ENCODE data around the gene CADM2. TPM values are rescaled to one million over a fixed set of nuclear protein-coding genes. Genes with fewer than 3 reads are reported as not detected.

CADM2 gene
- total RNA-seq, 1 experiment from 2014 or later: not detected

DNA sequence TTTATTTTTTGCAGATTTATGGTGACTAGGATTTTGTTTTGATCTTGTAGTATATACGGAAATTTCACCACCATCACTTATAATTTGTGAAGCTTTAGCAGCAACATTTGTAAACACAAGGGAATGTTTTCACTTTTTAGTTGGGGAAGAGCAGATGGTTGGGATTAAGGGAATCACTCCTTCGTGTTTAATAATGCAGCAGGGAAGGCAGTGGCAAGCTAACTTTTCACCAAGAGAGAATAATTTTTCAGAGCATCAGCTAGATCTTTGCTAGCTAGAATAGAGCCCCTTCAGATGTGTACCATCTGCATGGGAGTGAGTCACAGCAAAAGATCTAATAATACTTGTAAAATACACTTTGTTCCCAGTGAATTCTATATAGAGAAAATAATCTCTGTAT is 632.7 kb downstream of the CADM2 start:
- Histone ChIP-seq H4K20me1 (ENCODE audit: insufficient read depth) (no peaks in the 10 kb centered on the region; the same call in 1 of the 2 replicates), H3K4me3 (replicated peaks in 1 of 2; ENCODE audit: low read depth in 1 of 2, low read length in 2 of 2) (no peak overlapping the region), H3K4me2 (ENCODE audit: low read length) (no peak overlapping the region), H3K9ac (ENCODE audit: low read length) (no peak overlapping the region), H3K79me2 (ENCODE audit: insufficient read depth, low read length) (no peaks in the 10 kb centered on the region), H2AFZ (ENCODE audit: low read depth, low read length, poor library complexity, severe bottlenecking) (no peak overlapping the region), H3K9me2 (ENCODE audit: insufficient read depth) (no peaks in the 10 kb centered on the region), H3K36me3 (ENCODE audit: control insufficient read depth in 1 of 2, insufficient read depth in 2 of 2, low read length in 2 of 2) (no peaks in the 10 kb centered on the region), H3K9me3 (ENCODE audit: control insufficient read depth in 1 of 2, insufficient read depth in 1 of 2, low read depth in 1 of 2, low read length in 2 of 2) (peaks cover 13 to 17% of the 10 kb centered on the region in 2 experiments; a peak in 2 of 4 replicates), H3K27ac (ENCODE audit: low read depth, low read length) (no peak overlapping the region), H3K27me3 (ENCODE audit: insufficient read depth, low read length) (no peaks in the 10 kb centered on the region), H3K4me1 (ENCODE audit: control insufficient read depth in 1 of 2, insufficient read depth in 2 of 2, low read length in 2 of 2) (no peaks in the 10 kb centered on the region)
- intact Hi-C loops (cut with micrococcal nuclease): no loop called here
- POLR2A ChIA-PET: no interaction called here
- DNase-seq (ENCODE audit: low read depth, low spot score) (no peak), ATAC-seq (no peak)
- CTCF ChIA-PET: no interaction called here
- TF ChIP-seq SRF (IDR thresholded peaks at IDR 0.05; ENCODE audit: low read depth): no peak
- TF ChIP-seq CBX3 (IDR thresholded peaks at IDR 0.05; ENCODE audit: low read depth): no peak
- no peak for TF ChIP-seq YY1 (IDR thresholded peaks at IDR 0.05; ENCODE audit: extremely low read depth, insufficient replicate concordance, low read depth, low read length)
- no peak for TF ChIP-seq JUND (IDR thresholded peaks at IDR 0.05)
- TF ChIP-seq, protein P1, sequence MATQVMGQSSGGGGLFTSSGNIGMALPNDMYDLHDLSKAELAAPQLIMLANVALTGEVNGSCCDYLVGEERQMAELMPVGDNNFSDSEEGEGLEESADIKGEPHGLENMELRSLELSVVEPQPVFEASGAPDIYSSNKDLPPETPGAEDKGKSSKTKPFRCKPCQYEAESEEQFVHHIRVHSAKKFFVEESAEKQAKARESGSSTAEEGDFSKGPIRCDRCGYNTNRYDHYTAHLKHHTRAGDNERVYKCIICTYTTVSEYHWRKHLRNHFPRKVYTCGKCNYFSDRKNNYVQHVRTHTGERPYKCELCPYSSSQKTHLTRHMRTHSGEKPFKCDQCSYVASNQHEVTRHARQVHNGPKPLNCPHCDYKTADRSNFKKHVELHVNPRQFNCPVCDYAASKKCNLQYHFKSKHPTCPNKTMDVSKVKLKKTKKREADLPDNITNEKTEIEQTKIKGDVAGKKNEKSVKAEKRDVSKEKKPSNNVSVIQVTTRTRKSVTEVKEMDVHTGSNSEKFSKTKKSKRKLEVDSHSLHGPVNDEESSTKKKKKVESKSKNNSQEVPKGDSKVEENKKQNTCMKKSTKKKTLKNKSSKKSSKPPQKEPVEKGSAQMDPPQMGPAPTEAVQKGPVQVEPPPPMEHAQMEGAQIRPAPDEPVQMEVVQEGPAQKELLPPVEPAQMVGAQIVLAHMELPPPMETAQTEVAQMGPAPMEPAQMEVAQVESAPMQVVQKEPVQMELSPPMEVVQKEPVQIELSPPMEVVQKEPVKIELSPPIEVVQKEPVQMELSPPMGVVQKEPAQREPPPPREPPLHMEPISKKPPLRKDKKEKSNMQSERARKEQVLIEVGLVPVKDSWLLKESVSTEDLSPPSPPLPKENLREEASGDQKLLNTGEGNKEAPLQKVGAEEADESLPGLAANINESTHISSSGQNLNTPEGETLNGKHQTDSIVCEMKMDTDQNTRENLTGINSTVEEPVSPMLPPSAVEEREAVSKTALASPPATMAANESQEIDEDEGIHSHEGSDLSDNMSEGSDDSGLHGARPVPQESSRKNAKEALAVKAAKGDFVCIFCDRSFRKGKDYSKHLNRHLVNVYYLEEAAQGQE (IDR thresholded peaks at IDR 0.05; ENCODE audit: low read depth): no peak
- TF ChIP-seq POLR2AphosphoS5 (IDR thresholded peaks at IDR 0.05; ENCODE audit: low read depth, low read length): no peak
- TF ChIP-seq, protein P2, sequence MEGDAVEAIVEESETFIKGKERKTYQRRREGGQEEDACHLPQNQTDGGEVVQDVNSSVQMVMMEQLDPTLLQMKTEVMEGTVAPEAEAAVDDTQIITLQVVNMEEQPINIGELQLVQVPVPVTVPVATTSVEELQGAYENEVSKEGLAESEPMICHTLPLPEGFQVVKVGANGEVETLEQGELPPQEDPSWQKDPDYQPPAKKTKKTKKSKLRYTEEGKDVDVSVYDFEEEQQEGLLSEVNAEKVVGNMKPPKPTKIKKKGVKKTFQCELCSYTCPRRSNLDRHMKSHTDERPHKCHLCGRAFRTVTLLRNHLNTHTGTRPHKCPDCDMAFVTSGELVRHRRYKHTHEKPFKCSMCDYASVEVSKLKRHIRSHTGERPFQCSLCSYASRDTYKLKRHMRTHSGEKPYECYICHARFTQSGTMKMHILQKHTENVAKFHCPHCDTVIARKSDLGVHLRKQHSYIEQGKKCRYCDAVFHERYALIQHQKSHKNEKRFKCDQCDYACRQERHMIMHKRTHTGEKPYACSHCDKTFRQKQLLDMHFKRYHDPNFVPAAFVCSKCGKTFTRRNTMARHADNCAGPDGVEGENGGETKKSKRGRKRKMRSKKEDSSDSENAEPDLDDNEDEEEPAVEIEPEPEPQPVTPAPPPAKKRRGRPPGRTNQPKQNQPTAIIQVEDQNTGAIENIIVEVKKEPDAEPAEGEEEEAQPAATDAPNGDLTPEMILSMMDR (IDR thresholded peaks at IDR 0.05 in 2 of 3, conservative IDR thresholded peaks at IDR 0.05 in 1 of 3; ENCODE audit: borderline replicate concordance in 1 of 3, insufficient read depth in 1 of 3, low read depth in 2 of 3, low read length in 2 of 3): no peak
- TF ChIP-seq, protein P3, sequence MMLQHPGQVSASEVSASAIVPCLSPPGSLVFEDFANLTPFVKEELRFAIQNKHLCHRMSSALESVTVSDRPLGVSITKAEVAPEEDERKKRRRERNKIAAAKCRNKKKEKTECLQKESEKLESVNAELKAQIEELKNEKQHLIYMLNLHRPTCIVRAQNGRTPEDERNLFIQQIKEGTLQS (IDR thresholded peaks at IDR 0.05): no peak
- TF ChIP-seq SIN3A (IDR thresholded peaks at IDR 0.05; ENCODE audit: low read depth): no peak
- TF ChIP-seq TCF7L2 (IDR thresholded peaks at IDR 0.05; ENCODE audit: borderline replicate concordance, extremely low read depth, insufficient read depth, insufficient read length): no peak
- TF ChIP-seq SP1 (IDR thresholded peaks at IDR 0.05; ENCODE audit: low read depth): no peak
- no peak for TF ChIP-seq CEBPB (IDR thresholded peaks at IDR 0.05; ENCODE audit: low read depth)
- TF ChIP-seq EZH2phosphoT487 (IDR thresholded peaks at IDR 0.05; ENCODE audit: borderline replicate concordance): no peak
- RAD21 ChIA-PET (ENCODE audit: low non-redundant PET in 1 of 2, low total read pairs in 2 of 2, uncharacterized antibody in 2 of 2, unreplicated experiment in 2 of 2): no interaction called here
- no TSS peak for BruUV-seq (replicated peaks)
